GM19455 (cell line): ENCODE results near the gene CIBAR2.

Source experiments
- ATAC-seq: cut with Tn5 transposase; IDR thresholded peaks from one replicate; pipeline ENCODE4 v1.9.1; 2021; ENCODE audit not compliant: unreplicated experiment

CIBAR2 gene

DNA sequence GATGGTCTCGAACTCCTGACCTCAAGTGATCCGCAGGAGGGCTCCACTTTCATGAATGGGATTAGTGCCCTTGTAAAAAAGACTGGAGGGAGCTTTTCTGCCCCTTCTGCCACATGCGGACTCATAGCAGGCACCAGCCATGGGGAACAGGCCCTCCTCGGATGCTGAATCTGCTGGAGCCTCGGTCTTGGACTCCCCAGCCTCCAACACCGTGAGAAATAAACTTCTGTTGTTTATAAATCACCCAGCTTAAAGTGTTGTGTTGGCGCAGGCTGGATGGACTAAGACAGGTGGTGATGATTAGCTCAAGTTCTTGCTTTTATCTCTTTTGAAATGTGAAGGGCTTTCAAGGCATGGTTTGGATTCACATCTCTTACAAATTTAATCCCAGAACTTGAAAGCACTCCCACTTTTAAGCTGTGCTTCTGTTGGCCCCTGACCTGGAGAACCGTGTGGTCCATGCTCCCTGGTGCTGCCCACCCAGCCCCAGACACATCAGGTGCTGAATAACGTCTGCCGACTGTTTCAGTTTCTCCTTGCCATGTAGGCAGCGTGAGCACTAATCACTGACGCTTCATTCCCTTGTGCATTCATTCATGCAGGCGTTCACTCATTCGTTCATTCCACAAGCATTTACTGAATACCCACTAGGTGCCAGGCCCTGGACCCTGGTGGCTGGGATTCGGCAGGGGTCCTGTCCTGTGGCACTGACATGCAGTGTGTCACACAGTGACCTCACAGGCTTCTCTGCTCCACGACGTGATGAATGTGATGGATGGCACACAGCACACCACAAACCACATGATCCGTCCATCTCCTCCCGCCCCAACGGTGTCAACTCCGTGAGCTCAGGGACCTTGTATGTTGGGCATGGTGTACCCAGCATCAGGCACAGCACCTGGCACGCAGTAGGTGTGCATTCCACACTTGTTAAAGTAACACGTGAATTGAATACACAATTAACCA is 8.9 kb downstream of the CIBAR2 start:
- no peak for ATAC-seq

DNA sequence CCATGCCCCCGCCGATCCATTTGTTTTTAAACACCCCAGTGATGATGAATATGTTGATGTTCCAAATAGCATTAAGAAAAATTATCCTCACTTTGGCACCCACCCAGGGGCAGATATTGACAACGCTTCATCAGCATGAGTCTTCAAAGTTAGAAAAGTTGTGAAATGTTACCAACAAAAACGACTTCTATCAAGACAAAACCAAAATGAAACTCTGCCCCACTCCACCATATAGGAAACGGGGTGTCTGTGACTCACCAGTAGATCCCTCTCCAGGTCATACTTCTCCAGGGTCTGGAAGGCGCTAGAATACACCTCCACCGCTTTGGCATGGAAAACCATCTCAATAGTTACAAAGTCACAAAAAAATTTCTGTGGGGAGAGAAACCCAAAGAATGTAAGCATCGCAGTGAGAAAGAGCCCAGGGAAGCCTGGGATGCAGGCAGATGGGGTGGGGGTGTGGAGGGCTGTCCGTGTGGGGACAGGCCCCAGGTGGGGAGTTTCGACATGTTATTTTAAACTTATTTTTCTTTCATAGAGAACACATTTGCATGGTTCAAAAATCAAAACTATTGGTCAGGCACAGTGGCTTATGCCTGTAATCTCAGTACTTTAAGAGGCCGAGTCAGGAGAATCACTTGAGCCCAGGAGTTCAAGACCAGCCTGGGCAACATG is 10.2 kb downstream of the CIBAR2 start:
- no peak for ATAC-seq

DNA sequence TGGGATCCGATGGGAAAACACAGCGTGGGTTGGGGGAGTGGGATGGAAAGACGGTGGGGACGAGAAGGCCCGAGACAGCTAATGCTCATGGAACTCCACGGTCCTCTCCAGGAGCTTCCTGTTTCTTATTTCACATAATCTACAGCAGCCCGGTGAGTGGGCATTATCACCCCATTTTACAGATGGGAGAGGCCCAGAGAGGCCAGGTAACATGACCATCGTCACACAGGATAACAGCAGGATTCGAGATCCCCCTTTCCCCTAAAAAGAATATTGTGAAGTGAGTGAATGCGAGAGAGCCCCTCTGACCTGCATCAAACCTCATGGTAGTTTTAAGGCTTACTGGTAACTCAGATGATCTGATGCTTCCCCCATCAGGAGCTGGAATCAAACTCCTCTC is 12.0 kb downstream of the CIBAR2 start:
- no peak for ATAC-seq

GRCh38 chr16:85098565-85098964 is 13.7 kb downstream of the CIBAR2 start:
- ATAC-seq = no peak

DNA sequence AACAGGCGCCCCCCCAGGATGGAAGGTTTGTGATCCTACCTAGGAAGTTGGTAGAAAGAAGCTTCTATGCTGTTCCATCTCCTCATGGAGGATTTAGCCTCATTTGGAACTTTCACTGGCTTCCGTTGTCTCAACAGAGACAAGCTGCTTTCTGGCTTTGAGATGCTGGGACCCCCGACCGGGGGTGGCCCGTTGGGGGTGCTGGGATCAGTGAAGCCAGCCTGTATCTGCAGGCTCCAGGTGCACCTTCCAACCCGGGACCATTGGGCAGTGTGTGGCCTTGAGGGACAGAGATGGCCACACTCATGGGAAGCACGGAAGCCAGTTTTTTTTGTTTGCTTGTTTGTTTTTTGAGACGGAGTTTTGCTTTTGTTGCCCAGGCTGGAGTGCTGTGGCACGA is 15.4 kb downstream of the CIBAR2 start:
- no peak for ATAC-seq

GRCh38 chr16:85094812-85095211 is 17.5 kb downstream of the CIBAR2 start:
- no peak for ATAC-seq

DNA sequence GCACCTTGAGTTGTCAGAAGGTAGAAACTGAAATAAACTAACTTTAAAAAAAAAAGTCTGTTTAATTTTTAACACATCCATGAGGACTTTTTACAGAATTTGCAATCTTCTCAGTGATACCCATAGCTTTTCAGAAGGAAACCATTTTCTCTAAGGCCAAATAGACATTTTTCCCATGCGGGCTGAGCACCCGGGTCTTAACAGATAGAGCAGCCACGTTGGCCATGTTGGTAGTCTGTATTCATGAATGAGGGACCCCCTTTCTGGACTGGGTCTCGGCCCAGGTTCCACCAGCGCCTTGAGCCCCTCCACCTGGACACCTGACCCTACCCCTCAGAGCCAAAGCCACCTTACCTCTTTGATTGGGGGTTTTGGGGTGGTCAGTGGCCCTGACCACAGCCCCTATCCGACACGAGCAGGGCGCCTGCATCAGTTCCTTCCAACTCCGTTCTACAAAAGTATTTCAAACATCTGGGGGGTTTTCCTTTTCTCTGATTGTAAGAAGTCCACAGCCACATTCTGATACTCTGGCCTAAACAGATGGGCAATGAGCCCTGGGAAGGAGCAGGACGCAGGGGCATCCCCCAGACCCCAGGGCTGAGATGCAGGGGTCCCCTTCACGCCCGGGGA is 18.0 kb downstream of the CIBAR2 start:
- no peak for ATAC-seq

- no peak for ATAC-seq
Measured at GRCh38 chr16:85093705-85094104, 18.6 kb downstream of the CIBAR2 start.

DNA sequence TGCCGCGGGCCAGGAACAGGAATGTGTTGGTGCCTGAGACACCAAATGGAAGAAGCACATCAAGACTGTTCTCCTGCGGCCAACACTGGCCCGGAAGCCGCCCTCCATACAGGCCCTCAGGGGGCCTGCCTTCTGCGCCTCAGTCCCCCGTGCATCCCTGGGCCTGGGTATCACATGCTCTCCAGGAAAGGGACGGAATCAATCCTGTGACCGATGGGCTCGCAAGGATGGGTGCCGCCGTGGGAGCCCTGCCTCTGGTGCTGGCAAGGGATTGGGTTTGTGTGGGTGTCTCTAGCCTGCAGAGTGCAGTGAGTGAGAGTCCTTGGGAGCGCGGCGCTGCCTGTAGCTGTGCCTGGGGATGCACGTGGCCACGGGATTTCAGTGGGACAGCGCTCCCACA is 19.4 kb downstream of the CIBAR2 start:
- no peak for ATAC-seq

GRCh38 chr16:85092309-85092708 is 20.0 kb downstream of the CIBAR2 start:
- no peak for ATAC-seq

DNA sequence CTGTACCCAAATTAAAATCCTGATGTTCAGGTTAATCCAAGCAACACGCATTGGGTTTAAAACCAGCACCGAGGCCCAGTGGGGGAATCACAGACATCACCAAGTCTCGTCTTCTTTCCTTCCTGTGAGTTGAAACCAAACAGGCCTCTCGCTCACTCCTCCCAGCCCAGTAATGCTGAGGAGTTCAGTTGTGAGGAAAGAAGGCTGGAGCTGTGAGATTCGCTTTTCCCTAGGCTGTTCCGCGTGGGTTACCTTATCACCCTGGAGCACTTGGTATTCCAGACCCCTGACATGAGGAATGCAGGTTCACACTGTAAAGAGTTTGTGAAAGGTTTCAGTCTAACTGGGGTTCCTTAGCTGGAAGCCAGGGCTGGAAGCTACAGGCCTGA is 20.8 kb downstream of the CIBAR2 start:
- ATAC-seq = no peak

GRCh38 chr16:85090873-85091521 is 21.3 kb downstream of the CIBAR2 start:
- ATAC-seq = no peak

DNA sequence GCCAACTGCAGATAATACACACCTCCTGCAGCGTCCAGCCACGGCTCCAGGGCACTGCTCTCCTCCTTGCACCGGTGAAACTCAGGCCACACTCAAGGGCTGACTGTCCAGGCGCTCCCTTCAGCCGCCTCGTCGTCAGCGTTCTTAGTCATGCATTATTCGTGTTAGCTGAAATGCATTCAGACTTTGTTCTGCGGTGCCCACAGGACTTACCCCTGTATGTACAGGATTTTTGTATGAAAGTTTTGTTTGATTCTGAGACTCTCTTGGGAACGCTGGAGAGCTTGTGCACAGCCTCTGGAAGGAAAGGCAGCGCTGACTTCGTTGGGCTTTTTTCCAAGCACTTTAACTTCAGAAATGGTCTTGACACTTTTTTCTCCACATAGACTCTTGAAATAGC is 22.1 kb downstream of the CIBAR2 start:
- no peak for ATAC-seq

DNA sequence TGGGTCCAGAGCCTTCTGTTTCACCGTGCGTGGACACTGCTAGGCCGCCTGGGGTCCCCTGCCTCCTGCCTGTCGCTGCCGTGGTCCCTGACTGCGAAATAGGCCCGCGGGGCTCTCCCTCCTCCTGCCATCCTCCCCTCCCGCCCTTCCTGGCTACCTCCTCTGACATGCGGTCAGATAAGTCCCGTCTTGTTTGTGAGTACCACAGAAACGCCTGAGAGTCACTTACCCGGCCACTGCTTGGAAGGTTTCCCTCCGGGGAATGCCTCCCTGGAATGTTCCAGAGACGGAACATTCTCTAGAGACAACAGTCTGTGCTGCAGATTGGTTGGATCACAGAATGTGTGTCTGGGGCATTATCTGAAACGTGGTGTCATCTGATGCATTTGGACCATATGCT is 22.7 kb downstream of the CIBAR2 start:
- no peak for ATAC-seq

GRCh38 chr16:85088570-85089199 is 23.6 kb downstream of the CIBAR2 start:
- no peak for ATAC-seq

DNA sequence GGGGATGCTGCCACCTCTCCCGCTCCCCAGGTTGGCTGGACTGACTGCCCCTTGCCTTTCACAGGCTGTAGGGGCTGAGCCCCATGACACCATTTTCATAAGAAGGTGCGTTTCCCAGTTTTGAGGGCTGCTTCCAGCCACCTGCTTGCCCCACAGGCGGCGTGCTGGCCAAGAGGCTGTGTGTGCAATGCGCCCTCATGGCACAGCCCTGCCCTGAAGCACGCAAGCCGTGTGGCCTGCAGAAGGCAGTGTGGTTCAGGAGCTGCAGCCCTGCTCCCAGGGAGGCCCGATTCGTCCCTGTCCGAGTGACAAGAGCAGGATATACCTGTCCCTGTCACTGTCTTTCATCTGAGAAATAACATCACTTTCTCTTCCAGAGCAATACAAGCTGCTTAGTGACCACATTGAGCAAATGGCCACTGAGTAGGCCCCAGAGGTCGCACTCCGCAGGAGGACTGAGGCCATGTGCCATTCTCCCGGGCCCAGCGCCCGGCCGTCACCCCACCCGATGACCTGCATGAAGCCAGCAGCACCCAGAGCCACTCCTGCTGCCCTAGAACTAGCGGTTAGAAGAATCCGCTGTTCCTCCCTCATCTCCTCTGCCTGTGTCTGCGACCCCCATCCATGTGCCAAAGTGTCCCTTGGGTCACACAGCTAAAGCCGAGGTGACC is 24.2 kb downstream of the CIBAR2 start:
- no peak for ATAC-seq

- no peak for ATAC-seq
Measured at GRCh38 chr16:85086347-85087291, 25.7 kb downstream of the CIBAR2 start.

DNA sequence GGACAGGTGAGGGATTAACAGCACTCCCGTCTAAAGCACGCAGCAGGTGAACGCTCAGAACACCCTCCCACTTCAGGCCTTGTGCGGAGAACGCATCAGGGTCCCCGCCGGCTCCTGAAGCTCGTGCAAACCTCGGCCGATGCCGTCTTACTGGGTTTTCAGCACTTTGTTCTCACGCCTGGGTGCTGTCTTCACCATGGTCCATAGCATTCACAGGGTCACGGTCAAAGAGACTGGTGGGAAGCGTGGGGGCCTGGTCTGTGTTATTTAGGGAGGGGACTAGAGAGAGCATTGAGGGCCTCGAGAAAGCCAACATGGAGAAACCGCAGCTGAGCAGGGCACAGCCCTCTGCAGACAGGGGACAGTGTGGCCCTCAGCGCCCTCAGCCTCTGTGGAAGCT is 26.6 kb downstream of the CIBAR2 start:
- ATAC-seq = no peak

- ATAC-seq = no peak
Measured at GRCh38 chr16:85084841-85085510, 27.3 kb downstream of the CIBAR2 start.
